HepG2 (cell line): ENCODE results near the gene GSDMA. TPM values are rescaled to one million over a fixed set of nuclear protein-coding genes. Genes with fewer than 3 reads are reported as not detected.

Experiments
- ATF7-NPFF ChIP-seq: sonication (generic); formaldehyde crosslinking; IDR thresholded peaks from 2 replicates; pipeline ENCODE4 v1.8.1; 2023; ENCODE audit warnings: mild to moderate bottlenecking, low read depth, missing genetic modification reagents, moderate library complexity
- CAMTA2 ChIP-seq: sonication (generic); formaldehyde crosslinking; IDR thresholded peaks from 2 replicates; pipeline ENCODE4 v1.4.0; 2020; ENCODE audit warnings: mild to moderate bottlenecking, missing genetic modification reagents, borderline replicate concordance
- ERF ChIP-seq: IDR thresholded peaks from 2 replicates; pipeline ENCODE4 v1.6.1; 2018; ENCODE audit warnings: missing biosample characterization, missing genetic modification reagents
- FOXO1 ChIP-seq: sonication (generic); formaldehyde crosslinking; IDR thresholded peaks from 2 replicates; pipeline ENCODE4 v1.4.0; 2020; ENCODE audit warnings: missing genetic modification reagents
- GPN1 ChIP-seq: sonication (generic); formaldehyde crosslinking; IDR thresholded peaks from 2 replicates; pipeline ENCODE4 v1.5.1; 2020; ENCODE audit warnings: missing genetic modification reagents, borderline replicate concordance
- HNRNPH1 ChIP-seq: fragments of 200-400 bp; formaldehyde crosslinking; optimal IDR thresholded peaks from 2 replicates; pipeline ENCODE3; 2017; ENCODE audit warnings: mild to moderate bottlenecking, low read depth, low read length
- JUND ChIP-seq: sonication (generic); formaldehyde crosslinking; IDR thresholded peaks from 2 replicates; pipeline ENCODE4 v1.8.0; 2022; ENCODE audit warnings: mild to moderate bottlenecking, missing genetic modification reagents
- MBD4 ChIP-seq: IDR thresholded peaks from 2 replicates; pipeline ENCODE4 v1.6.1; 2012; ENCODE audit warnings: low read length, inconsistent platforms, borderline replicate concordance
- SMAD9 ChIP-seq: sonication (generic); formaldehyde crosslinking; IDR thresholded peaks from 2 replicates; pipeline ENCODE4 v1.5.1; 2020; ENCODE audit warnings: mild to moderate bottlenecking, missing genetic modification reagents
- TAF1 ChIP-seq: sonication (generic); formaldehyde crosslinking; IDR thresholded peaks from 2 replicates; pipeline ENCODE4 v1.4.0; 2020; ENCODE audit warnings: missing genetic modification reagents
- TFDP2 ChIP-seq: sonication (generic); formaldehyde crosslinking; IDR thresholded peaks from 2 replicates; pipeline ENCODE4 v1.4.0; 2020; ENCODE audit warnings: missing genetic modification reagents
- TOE1 ChIP-seq: sonication (generic); formaldehyde crosslinking; IDR thresholded peaks from 2 replicates; pipeline ENCODE4 v1.4.0; 2020; ENCODE audit warnings: mild to moderate bottlenecking, missing genetic modification reagents
- ZFY ChIP-seq: sonication (generic); formaldehyde crosslinking; IDR thresholded peaks from 2 replicates; pipeline ENCODE4 v1.4.0; 2020; ENCODE audit warnings: missing genetic modification reagents
- ZNF253 ChIP-seq: sonication (generic); formaldehyde crosslinking; IDR thresholded peaks from 2 replicates; pipeline ENCODE4 v1.8.0; 2022; ENCODE audit warnings: mild to moderate bottlenecking, missing genetic modification reagents, borderline replicate concordance
- ZNF430 ChIP-seq: sonication (generic); formaldehyde crosslinking; IDR thresholded peaks from 2 replicates; pipeline ENCODE4 v1.9.0; 2021; ENCODE audit warnings: mild to moderate bottlenecking, missing genetic modification reagents
- ZNF432 ChIP-seq: sonication (generic); formaldehyde crosslinking; IDR thresholded peaks from 2 replicates; pipeline ENCODE4 v1.5.0; 2020; ENCODE audit warnings: missing genetic modification reagents, mild to moderate bottlenecking, borderline replicate concordance
- ZNF598 ChIP-seq: sonication (generic); formaldehyde crosslinking; IDR thresholded peaks from 2 replicates; pipeline ENCODE4 v1.5.1; 2020; ENCODE audit warnings: mild to moderate bottlenecking, missing genetic modification reagents, borderline replicate concordance
- ZNF781 ChIP-seq: sonication (generic); formaldehyde crosslinking; IDR thresholded peaks from 2 replicates; pipeline ENCODE4 v1.5.1; 2020; ENCODE audit warnings: borderline replicate concordance, mild to moderate bottlenecking, missing genetic modification reagents; ENCODE audit errors: not compliant biosample characterization
- polyA plus RNA-seq, 8 experiments: library from polyadenylated mRNA; depleted of rRNA in 3 of 8; stranded (reverse) in 7 of 8; unstranded in 1 of 8; fragments of >200 nt; fragmentation: Illumina TruSeq in 4 of 8; extraction: Trizol in 4 of 8; gene quantifications; 2 replicates each; pipeline versions ENCODE4 v1.2.1 to v1.2.3, GENCODE V29; 2011 to 2016; ENCODE audit warnings: low read depth in 4 of 8, missing spikeins in 1 of 8, mixed read lengths in 1 of 8; ENCODE audit not compliant: insufficient read depth in 1 of 8
- total RNA-seq, 5 experiments: library from RNA; depleted of rRNA; stranded (reverse); fragments of >200 nt; fragmentation: Illumina TruSeq; extraction: Trizol; gene quantifications; 2 replicates each; pipeline ENCODE4 v1.2.3, GENCODE V29; 2016; ENCODE audit warnings: low read depth in 1 of 5
- TF ChIP-seq, protein P1 (sequence below): sonication (generic); IDR thresholded peaks from 2 replicates; pipeline ENCODE4 v1.6.1; 2016; ENCODE audit warnings: low read depth, borderline replicate concordance

The GSDMA gene
- total and polyA plus RNA-seq, 2 of the 13 experiments (the other 11 are each of a cell fraction or from before 2014, with no cell fraction given) = not detected

DNA sequence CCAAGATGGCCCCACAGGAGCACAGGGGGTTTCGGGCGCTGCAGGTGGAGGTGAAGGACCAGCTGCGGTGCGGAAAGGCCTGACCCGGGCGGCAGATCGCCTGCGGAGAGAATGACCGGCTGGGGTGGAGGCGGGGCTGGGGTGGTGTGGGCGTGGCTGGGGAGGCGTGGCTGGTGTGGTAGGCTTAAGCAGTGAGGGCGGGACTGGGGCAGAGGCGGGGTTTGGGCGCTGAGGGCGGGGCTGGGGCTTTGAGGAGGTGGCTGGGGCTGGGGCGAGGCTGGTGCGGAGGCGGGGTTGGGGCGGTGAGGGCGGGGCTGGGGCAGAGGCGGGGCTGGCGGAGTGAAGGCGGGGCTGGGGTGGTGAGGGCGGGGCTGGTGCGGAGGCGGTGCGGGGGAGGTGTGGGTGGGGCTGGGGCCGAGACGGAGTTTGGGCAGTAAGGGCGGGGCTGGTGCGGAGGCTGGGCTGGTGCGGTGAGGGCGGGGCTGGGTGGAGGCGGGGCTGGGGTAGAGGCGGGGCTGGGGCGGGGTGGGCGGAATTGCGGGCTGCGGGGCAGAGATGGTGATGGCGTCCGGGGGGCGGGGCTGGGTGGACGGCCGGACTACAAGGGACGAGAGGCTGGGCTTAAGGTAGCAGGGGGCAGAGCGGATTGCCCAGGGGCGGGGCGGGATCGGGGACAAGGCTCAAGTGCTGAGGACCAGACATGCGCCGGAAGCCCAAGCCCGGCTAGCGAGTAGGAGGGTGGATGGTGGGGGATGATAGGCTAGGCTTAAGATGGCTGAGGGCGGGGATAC lies 9.9 kb upstream of the GSDMA start (continued):
- TF ChIP-seq JUND (no peak), TAF1 (peak; percentile 54; the same call in 1 of the 2 replicates), ZNF781 (no peak), MBD4 (no peak), ZNF432 (CRISPR knock-in tag) (no peak), ZNF253 (no peak), CAMTA2 (CRISPR knock-in tag) (no peak), ATF7-NPFF (CRISPR knock-in tag) (no peak), ZNF430 (CRISPR knock-in tag) (no peak), ZNF598 (CRISPR knock-in tag) (no peak), ERF (CRISPR knock-in tag) (peak; percentile 31; the same call in 1 of the 2 replicates), ZFY (no peak), GPN1 (CRISPR knock-in tag) (no peak), FOXO1 (no peak), SMAD9 (CRISPR knock-in tag) (no peak), TFDP2 (no peak), HNRNPH1 (no peak), TOE1 (CRISPR knock-in tag) (no peak)
- TF ChIP-seq, protein P1, sequence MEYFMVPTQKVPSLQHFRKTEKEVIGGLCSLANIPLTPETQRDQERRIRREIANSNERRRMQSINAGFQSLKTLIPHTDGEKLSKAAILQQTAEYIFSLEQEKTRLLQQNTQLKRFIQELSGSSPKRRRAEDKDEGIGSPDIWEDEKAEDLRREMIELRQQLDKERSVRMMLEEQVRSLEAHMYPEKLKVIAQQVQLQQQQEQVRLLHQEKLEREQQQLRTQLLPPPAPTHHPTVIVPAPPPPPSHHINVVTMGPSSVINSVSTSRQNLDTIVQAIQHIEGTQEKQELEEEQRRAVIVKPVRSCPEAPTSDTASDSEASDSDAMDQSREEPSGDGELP = peak; percentile 36; the same call in 1 of the 2 replicates
